ENCODE results near the gene ADI1. TPM values are rescaled to one million over a fixed set of nuclear protein-coding genes. Genes with fewer than 3 reads are reported as not detected.

ADI1 gene
- total RNA-seq, 2 experiments from 2014 or later: 19.2 to 22.1 TPM

DNA sequence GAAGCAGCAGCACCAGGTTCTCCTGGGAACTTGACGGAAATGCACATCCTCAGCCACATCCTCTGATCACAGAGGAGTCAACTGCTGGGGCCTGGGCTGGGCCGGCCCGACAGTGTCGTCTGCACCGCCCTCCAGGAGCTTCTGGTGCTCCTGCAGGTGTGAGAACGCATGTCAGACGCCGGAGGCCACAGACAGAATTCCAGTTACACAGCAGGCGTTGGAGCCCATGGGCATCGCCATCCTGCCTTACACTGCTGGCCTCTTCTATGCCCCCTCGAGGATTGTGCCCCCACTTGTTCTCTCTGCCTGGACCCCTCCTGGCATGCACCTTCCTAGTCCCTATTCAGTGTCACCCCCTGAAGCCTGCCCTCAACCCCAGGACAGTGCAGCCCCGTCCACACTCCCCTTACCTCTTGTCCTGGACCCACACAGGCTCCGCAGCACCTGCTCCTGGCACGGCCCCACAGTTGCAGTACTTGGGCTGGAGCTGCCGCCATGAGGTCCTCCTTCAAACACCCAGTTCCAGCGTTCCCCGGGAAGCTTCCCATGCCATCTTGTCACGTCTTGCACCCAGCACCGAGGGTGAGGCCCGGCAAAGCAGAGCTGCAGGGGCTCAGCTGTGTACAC lies 37.5 kb downstream of the ADI1 start:
- Histone ChIP-seq H3K79me2 (ENCODE audit: insufficient read depth, low read depth, low read length) (no peaks in the 10 kb centered on the region), H3K27ac (ENCODE audit: low read depth, low read length, poor library complexity, severe bottlenecking) (no peak overlapping the region), H2AFZ (ENCODE audit: low read length) (no peak overlapping the region), H3K9me3 (ENCODE audit: low read length) (no peaks in the 10 kb centered on the region), H3K4me1 (ENCODE audit: insufficient read depth, low read length, poor library complexity, severe bottlenecking) (peaks cover 23% of the 10 kb centered on the region), H3K9me2 (ENCODE audit: insufficient read depth, low read length) (no peaks in the 10 kb centered on the region), H4K20me1 (ENCODE audit: insufficient read depth, low read length) (no peaks in the 10 kb centered on the region), H3K36me3 (ENCODE audit: insufficient read depth, low read length) (peaks cover 13% of the 10 kb centered on the region), H3K4me3 (ENCODE audit: low read depth, low read length, poor library complexity, severe bottlenecking) (no peak overlapping the region), H3K4me2 (ENCODE audit: low read length) (no peak overlapping the region)
- BruUV-seq (replicated peaks): no TSS peak
- no peak for DNase-seq (ENCODE audit: low spot score)
- ChIA-PET POLR2A (interaction anchor here (0.6 to 2.0 kb wide), 5 partner anchors 24 to 352 kb away, joined by 3 to 5 read pairs (median 4); no protein-coding TSS in a partner anchor), CTCF (ENCODE audit: unreplicated experiment) (no interaction called here)
- intact Hi-C loops (cut with micrococcal nuclease; ENCODE audit: unreplicated experiment): no loop called here
- TF ChIP-seq EZH2phosphoT487 (IDR thresholded peaks at IDR 0.05; ENCODE audit: borderline replicate concordance, low read depth, low read length): no peak
- no peak for TF ChIP-seq CTCF (conservative IDR thresholded peaks at IDR 0.05; ENCODE audit: low read length)

- H2AFZ ChIP-seq (ENCODE audit: low read length): no peak overlapping the region
- CTCF ChIA-PET (ENCODE audit: unreplicated experiment): interaction anchor here (1.5 kb wide), 1 partner anchor 171 kb away, joined by 4 read pairs; no protein-coding TSS in a partner anchor
- no peak for TF ChIP-seq CTCF (conservative IDR thresholded peaks at IDR 0.05; ENCODE audit: low read length)
- no peak for TF ChIP-seq EZH2phosphoT487 (IDR thresholded peaks at IDR 0.05; ENCODE audit: borderline replicate concordance, low read depth, low read length)
- peak overlapping the region; percentile 62 for H3K4me2 ChIP-seq (ENCODE audit: low read length)
- POLR2A ChIA-PET: interaction anchor here (0.6 to 2.0 kb wide), 12 partner anchors 8 to 351 kb away, joined by 3 to 7 read pairs (median 4); no protein-coding TSS in a partner anchor
- no peaks in the 10 kb centered on the region for H4K20me1 ChIP-seq (ENCODE audit: insufficient read depth, low read length)
- H3K9me3 ChIP-seq (ENCODE audit: low read length): no peaks in the 10 kb centered on the region
- DNase-seq (ENCODE audit: low spot score): no peak
- no TSS peak for BruUV-seq (replicated peaks)
- H3K4me3 ChIP-seq (ENCODE audit: low read depth, low read length, poor library complexity, severe bottlenecking): no peak overlapping the region
- H3K27ac ChIP-seq (ENCODE audit: low read depth, low read length, poor library complexity, severe bottlenecking): peak overlapping the region; percentile 74
- no peaks in the 10 kb centered on the region for H3K9me2 ChIP-seq (ENCODE audit: insufficient read depth, low read length)
- intact Hi-C loops (cut with micrococcal nuclease; ENCODE audit: unreplicated experiment): no loop called here
- peaks cover 13% of the 10 kb centered on the region for H3K36me3 ChIP-seq (ENCODE audit: insufficient read depth, low read length)
- H3K79me2 ChIP-seq (ENCODE audit: insufficient read depth, low read depth, low read length): no peaks in the 10 kb centered on the region
- H3K4me1 ChIP-seq (ENCODE audit: insufficient read depth, low read length, poor library complexity, severe bottlenecking): peaks cover 23% of the 10 kb centered on the region
These were observed 38.3 kb downstream of the ADI1 start for GRCh38 chr2:3481011-3481400.
